ENCODE results near the gene TGFBR3.

TGFBR3 gene

GRCh38 chr1:91754348-91754747 lies 131.6 kb downstream of the TGFBR3 start:
- Histone ChIP-seq H3K27me3 (ENCODE audit: control insufficient read depth, insufficient read depth, low read length) (no peaks in the 10 kb centered on the region), H3K9me3 (ENCODE audit: control insufficient read depth, insufficient read depth, low read length) (no peaks in the 10 kb centered on the region), H3K36me3 (ENCODE audit: control insufficient read depth, insufficient read depth, low read length) (no peaks in the 10 kb centered on the region), H3K4me3 (ENCODE audit: low read depth, low read length) (no peak overlapping the region), H3K9ac (ENCODE audit: low read depth, low read length) (no peak overlapping the region), H3K4me1 (ENCODE audit: control insufficient read depth, insufficient read depth, low read length) (no peaks in the 10 kb centered on the region)

- H3K9me3 ChIP-seq (ENCODE audit: control insufficient read depth, insufficient read depth, low read length) = no peaks in the 10 kb centered on the region
- no peaks in the 10 kb centered on the region for H3K36me3 ChIP-seq (ENCODE audit: control insufficient read depth, insufficient read depth, low read length)
- no peak overlapping the region for H3K9ac ChIP-seq (ENCODE audit: low read depth, low read length)
- H3K27me3 ChIP-seq (ENCODE audit: control insufficient read depth, insufficient read depth, low read length) = no peaks in the 10 kb centered on the region
- no peak overlapping the region for H3K4me3 ChIP-seq (ENCODE audit: low read depth, low read length)
- no peaks in the 10 kb centered on the region for H3K4me1 ChIP-seq (ENCODE audit: control insufficient read depth, insufficient read depth, low read length)
These were observed 132.1 kb downstream of the TGFBR3 start for GRCh38 chr1:91753878-91754277.

GRCh38 chr1:91752324-91752723 lies 133.6 kb downstream of the TGFBR3 start:
- Histone ChIP-seq H3K27me3 (ENCODE audit: control insufficient read depth, insufficient read depth, low read length) (no peaks in the 10 kb centered on the region), H3K36me3 (ENCODE audit: control insufficient read depth, insufficient read depth, low read length) (no peaks in the 10 kb centered on the region), H3K4me3 (ENCODE audit: low read depth, low read length) (no peak overlapping the region), H3K9me3 (ENCODE audit: control insufficient read depth, insufficient read depth, low read length) (no peaks in the 10 kb centered on the region), H3K4me1 (ENCODE audit: control insufficient read depth, insufficient read depth, low read length) (no peaks in the 10 kb centered on the region), H3K9ac (ENCODE audit: low read depth, low read length) (no peak overlapping the region)

- peaks cover 10% of the 10 kb centered on the region for H3K9me3 ChIP-seq (ENCODE audit: control insufficient read depth, insufficient read depth, low read length)
- H3K36me3 ChIP-seq (ENCODE audit: control insufficient read depth, insufficient read depth, low read length) = no peaks in the 10 kb centered on the region
- H3K27me3 ChIP-seq (ENCODE audit: control insufficient read depth, insufficient read depth, low read length) = no peaks in the 10 kb centered on the region
- no peak overlapping the region for H3K4me3 ChIP-seq (ENCODE audit: low read depth, low read length)
- H3K9ac ChIP-seq (ENCODE audit: low read depth, low read length) = no peak overlapping the region
- H3K4me1 ChIP-seq (ENCODE audit: control insufficient read depth, insufficient read depth, low read length) = no peaks in the 10 kb centered on the region
These were observed 134.7 kb downstream of the TGFBR3 start for GRCh38 chr1:91751275-91751674.

GRCh38 chr1:91750398-91750996 lies 135.5 kb downstream of the TGFBR3 start:
- Histone ChIP-seq H3K4me1 (ENCODE audit: control insufficient read depth, insufficient read depth, low read length) (no peaks in the 10 kb centered on the region), H3K9ac (ENCODE audit: low read depth, low read length) (no peak overlapping the region), H3K27me3 (ENCODE audit: control insufficient read depth, insufficient read depth, low read length) (no peaks in the 10 kb centered on the region), H3K4me3 (ENCODE audit: low read depth, low read length) (no peak overlapping the region), H3K9me3 (ENCODE audit: control insufficient read depth, insufficient read depth, low read length) (peaks cover 10% of the 10 kb centered on the region), H3K36me3 (ENCODE audit: control insufficient read depth, insufficient read depth, low read length) (no peaks in the 10 kb centered on the region)

- Histone ChIP-seq H3K4me3 (ENCODE audit: low read depth, low read length) (no peak overlapping the region), H3K4me1 (ENCODE audit: control insufficient read depth, insufficient read depth, low read length) (no peaks in the 10 kb centered on the region), H3K27me3 (ENCODE audit: control insufficient read depth, insufficient read depth, low read length) (no peaks in the 10 kb centered on the region)
These were observed 136.1 kb downstream of the TGFBR3 start for GRCh38 chr1:91749788-91750231.

GRCh38 chr1:91747666-91748065 lies 138.3 kb downstream of the TGFBR3 start:
- Histone ChIP-seq H3K27me3 (ENCODE audit: control insufficient read depth, insufficient read depth, low read length) (no peaks in the 10 kb centered on the region), H3K9me3 (ENCODE audit: control insufficient read depth, insufficient read depth, low read length) (peaks cover 10% of the 10 kb centered on the region), H3K9ac (ENCODE audit: low read depth, low read length) (no peak overlapping the region), H3K4me1 (ENCODE audit: control insufficient read depth, insufficient read depth, low read length) (no peaks in the 10 kb centered on the region), H3K4me3 (ENCODE audit: low read depth, low read length) (no peak overlapping the region), H3K36me3 (ENCODE audit: control insufficient read depth, insufficient read depth, low read length) (no peaks in the 10 kb centered on the region)

More at GRCh38 chr1:91749788-91750231, 136.1 kb downstream of the TGFBR3 start:
- Histone ChIP-seq H3K36me3 (ENCODE audit: control insufficient read depth, insufficient read depth, low read length) (no peaks in the 10 kb centered on the region), H3K9ac (ENCODE audit: low read depth, low read length) (no peak overlapping the region), H3K9me3 (ENCODE audit: control insufficient read depth, insufficient read depth, low read length) (peaks cover 10% of the 10 kb centered on the region)

- Histone ChIP-seq H3K9me3 (ENCODE audit: control insufficient read depth, insufficient read depth, low read length) (peaks cover 10% of the 10 kb centered on the region), H3K27me3 (ENCODE audit: control insufficient read depth, insufficient read depth, low read length) (no peaks in the 10 kb centered on the region), H3K4me1 (ENCODE audit: control insufficient read depth, insufficient read depth, low read length) (no peaks in the 10 kb centered on the region), H3K9ac (ENCODE audit: low read depth, low read length) (no peak overlapping the region), H3K4me3 (ENCODE audit: low read depth, low read length) (no peak overlapping the region), H3K36me3 (ENCODE audit: control insufficient read depth, insufficient read depth, low read length) (no peaks in the 10 kb centered on the region)
These were observed 139.1 kb downstream of the TGFBR3 start for GRCh38 chr1:91746728-91747338.

- Histone ChIP-seq H3K4me3 (ENCODE audit: low read depth, low read length) (no peak overlapping the region), H3K27me3 (ENCODE audit: control insufficient read depth, insufficient read depth, low read length) (no peaks in the 10 kb centered on the region), H3K4me1 (ENCODE audit: control insufficient read depth, insufficient read depth, low read length) (no peaks in the 10 kb centered on the region), H3K36me3 (ENCODE audit: control insufficient read depth, insufficient read depth, low read length) (no peaks in the 10 kb centered on the region), H3K9ac (ENCODE audit: low read depth, low read length) (no peak overlapping the region), H3K9me3 (ENCODE audit: control insufficient read depth, insufficient read depth, low read length) (peaks cover 10% of the 10 kb centered on the region)
These were observed 140.1 kb downstream of the TGFBR3 start for GRCh38 chr1:91745640-91746373.

- Histone ChIP-seq H3K9ac (ENCODE audit: low read depth, low read length) (no peak overlapping the region), H3K4me1 (ENCODE audit: control insufficient read depth, insufficient read depth, low read length) (no peaks in the 10 kb centered on the region), H3K27me3 (ENCODE audit: control insufficient read depth, insufficient read depth, low read length) (no peaks in the 10 kb centered on the region), H3K36me3 (ENCODE audit: control insufficient read depth, insufficient read depth, low read length) (no peaks in the 10 kb centered on the region), H3K9me3 (ENCODE audit: control insufficient read depth, insufficient read depth, low read length) (peaks cover 10% of the 10 kb centered on the region), H3K4me3 (ENCODE audit: low read depth, low read length) (no peak overlapping the region)
These were observed 140.9 kb downstream of the TGFBR3 start for GRCh38 chr1:91744953-91745639.

GRCh38 chr1:91742848-91743292 lies 143.1 kb downstream of the TGFBR3 start:
- H3K27me3 ChIP-seq (ENCODE audit: control insufficient read depth, insufficient read depth, low read length) = no peaks in the 10 kb centered on the region

More at GRCh38 chr1:91742848-91743292, 143.1 kb downstream of the TGFBR3 start:
- peaks cover 10% of the 10 kb centered on the region for H3K9me3 ChIP-seq (ENCODE audit: control insufficient read depth, insufficient read depth, low read length)
- H3K9ac ChIP-seq (ENCODE audit: low read depth, low read length) = no peak overlapping the region
- H3K36me3 ChIP-seq (ENCODE audit: control insufficient read depth, insufficient read depth, low read length) = no peaks in the 10 kb centered on the region
- no peaks in the 10 kb centered on the region for H3K4me1 ChIP-seq (ENCODE audit: control insufficient read depth, insufficient read depth, low read length)
- no peak overlapping the region for H3K4me3 ChIP-seq (ENCODE audit: low read depth, low read length)

Measured in iPS-15b (cell line).